Measurements from ENCODE around the gene AMBN. TPM values are rescaled to one million over a fixed set of nuclear protein-coding genes. Genes with fewer than 3 reads are reported as not detected.

AMBN gene
- total and polyA plus RNA-seq, 2 of the 13 experiments (the other 11 are each of a cell fraction or from before 2014, with no cell fraction given), result not detected

GRCh38 chr4:70556856-70557255 is 35.2 kb upstream of the AMBN start:
- no peaks in the 10 kb centered on the region for H3K36me3 ChIP-seq (replicated peaks in 1 of 2; ENCODE audit: control insufficient read depth in 1 of 2, insufficient read depth in 2 of 2, low read length in 2 of 2)
- no peak for ATAC-seq
- no peak overlapping the region for H3K4me2 ChIP-seq (ENCODE audit: low read depth, low read length)
- H3K79me2 ChIP-seq (ENCODE audit: insufficient read depth, low read length), result no peaks in the 10 kb centered on the region
- peaks cover 17% of the 10 kb centered on the region for H3K4me1 ChIP-seq (ENCODE audit: insufficient read depth, low read length)
- no peak overlapping the region for H2AFZ ChIP-seq (ENCODE audit: low read length)
- peaks cover 8% of the 10 kb centered on the region; the same call in 1 of the 2 replicates for H3K9me3 ChIP-seq (ENCODE audit: low read length)
- intact Hi-C loops (cut with micrococcal nuclease; ENCODE audit: unreplicated experiment), result loop anchor here (5.0 kb wide), 1 partner anchor 1240 kb away; no protein-coding TSS in a partner anchor
- no peak overlapping the region for H3K4me3 ChIP-seq (replicated peaks in 1 of 3; ENCODE audit: insufficient read depth in 1 of 3, low read depth in 2 of 3, low read length in 3 of 3)
- H3K27ac ChIP-seq (ENCODE audit: extremely low read length, insufficient read depth, low read length), result no peak overlapping the region
- no peaks in the 10 kb centered on the region; a peak in 1 of 5 replicates for H3K27me3 ChIP-seq (ENCODE audit: control insufficient read depth in 1 of 2, insufficient read depth in 2 of 2, low read length in 2 of 2)
- H3K9ac ChIP-seq (ENCODE audit: insufficient read depth, low read depth, low read length), result no peak overlapping the region
- FAIRE-seq, result no peak
- H4K20me1 ChIP-seq (ENCODE audit: insufficient read depth, low read length), result no peaks in the 10 kb centered on the region
- POLR2A ChIA-PET, result no interaction called here
- WGBS (ENCODE audit: low lambda C conversion rate), result 6% methylated on average over 1 of the region's 1 CpG
- BruUV-seq (replicated peaks), result no TSS peak
- CTCF ChIA-PET (ENCODE audit: low intra/inter-chr PET ratio, low total read pairs), result no interaction called here
- no peak for DNase-seq (ENCODE audit: low spot score)
- in situ Hi-C loops (cut with HindIII; ENCODE audit: extremely low pct_ligation_motif_present, low pct_unique_long_range_greater_than_20kb), result no loop called here
- TF ChIP-seq NR2F6 (IDR thresholded peaks at IDR 0.05), result no peak
- no peak for TF ChIP-seq NR2F6 (CRISPR knock-in tag; IDR thresholded peaks at IDR 0.05)
- TF ChIP-seq ZFP36 (IDR thresholded peaks at IDR 0.05; ENCODE audit: borderline replicate concordance, low read depth, low read length, partially characterized antibody), result no peak
- TF ChIP-seq PTBP1 (IDR thresholded peaks at IDR 0.05; ENCODE audit: low read depth, low read length, poor library complexity, severe bottlenecking), result no peak
- no peak for TF ChIP-seq ZNF800 (CRISPR knock-in tag; IDR thresholded peaks at IDR 0.05)
- TF ChIP-seq SNRNP70 (IDR thresholded peaks at IDR 0.05; ENCODE audit: low read depth, low read length), result no peak
- TF ChIP-seq GLI4 (CRISPR knock-in tag; IDR thresholded peaks at IDR 0.05; ENCODE audit: borderline replicate concordance), result no peak
- no peak for TF ChIP-seq ZFP37 (CRISPR knock-in tag; IDR thresholded peaks at IDR 0.05; ENCODE audit: borderline replicate concordance)
- no peak for TF ChIP-seq HOXA9 (CRISPR knock-in tag; IDR thresholded peaks at IDR 0.05; ENCODE audit: borderline replicate concordance)
- no peak for TF ChIP-seq ZNF33A (CRISPR knock-in tag; IDR thresholded peaks at IDR 0.05; ENCODE audit: borderline replicate concordance)
- TF ChIP-seq REST (IDR thresholded peaks at IDR 0.05; ENCODE audit: borderline replicate concordance in 1 of 2, low read depth in 1 of 2, low read length in 2 of 2), result no peak
- TF ChIP-seq HNF1B (CRISPR knock-in tag; IDR thresholded peaks at IDR 0.05), result no peak
- TF ChIP-seq ZBTB8A (CRISPR knock-in tag; IDR thresholded peaks at IDR 0.05; ENCODE audit: borderline replicate concordance, low read depth), result no peak
- TF ChIP-seq ZNF17 (CRISPR knock-in tag; IDR thresholded peaks at IDR 0.05), result no peak
- TF ChIP-seq ARNT (IDR thresholded peaks at IDR 0.05), result no peak
- no peak for TF ChIP-seq ZNF414 (CRISPR knock-in tag; IDR thresholded peaks at IDR 0.05)
- TF ChIP-seq SP2 (CRISPR knock-in tag; IDR thresholded peaks at IDR 0.05), result no peak
- TF ChIP-seq TBP (CRISPR knock-in tag; IDR thresholded peaks at IDR 0.05), result no peak
- TF ChIP-seq ZNF841 (CRISPR knock-in tag; IDR thresholded peaks at IDR 0.05; ENCODE audit: borderline replicate concordance), result no peak
